IMR-90 (cell line): ENCODE data around the gene TPPP3. TPM values are rescaled to one million over a fixed set of nuclear protein-coding genes. Genes with fewer than 3 reads are reported as not detected.

Source experiments
- ATAC-seq: fragments of 200-7000 bp; cut with Tn5 transposase; 2 replicates; pipeline ENCODE4 v1.9.1; 2020; ENCODE audit warnings: low read depth, mild to moderate bottlenecking, moderate library complexity
- BruUV-seq: library from RNA; stranded (reverse); fragments of 400-500 nt; replicated peaks from 2 replicates; lab custom pipeline; 2021; lab: Mats Ljungman, UMichigan
- CTCF ChIA-PET: fragments of 300-600 bp; formaldehyde crosslinking; extraction: SDS; loops from one replicate; lab custom pipeline; 2021; ENCODE audit warnings: antibody characterized with exemption; lab: Yijun Ruan, JAX
- POLR2A ChIA-PET: fragments of 300-600 bp; sonication (Branson Sonifier 250); formaldehyde crosslinking; loops from one replicate; lab custom pipeline; 2022; ENCODE audit warnings: antibody characterized with exemption; ENCODE audit not compliant: unreplicated experiment; lab: Charles Lee
- DNase-seq: peaks from one replicate; pipeline ENCODE4 v3.0.0; 2013
- H2AFZ ChIP-seq: replicated peaks from 2 replicates; pipeline ENCODE3; 2013; ENCODE audit warnings: low read length, mild to moderate bottlenecking; ENCODE audit not compliant: poor library complexity
- H2AK5ac ChIP-seq: 2 replicates; pipeline ENCODE4 v1.6.1; 2013; ENCODE audit warnings: low read depth, low read length, inconsistent platforms
- H2AK9ac ChIP-seq: replicated peaks from 2 replicates; pipeline ENCODE3; 2013; ENCODE audit warnings: mild to moderate bottlenecking, low read depth, low read length, moderate library complexity; ENCODE audit not compliant: poor library complexity
- H2BK120ac ChIP-seq: 2 replicates; pipeline ENCODE4 v1.6.1; 2013; ENCODE audit warnings: low read depth, low read length, inconsistent platforms
- H2BK15ac ChIP-seq: 3 replicates; pipeline ENCODE4 v1.6.1; 2013; ENCODE audit warnings: low read depth, low read length, inconsistent platforms
- H2BK20ac ChIP-seq: 2 replicates; pipeline ENCODE4 v1.6.1; 2013; ENCODE audit warnings: low read depth, mild to moderate bottlenecking, inconsistent platforms, low read length, moderate library complexity
- H2BK5ac ChIP-seq: 2 replicates; pipeline ENCODE4 v1.6.1; 2013; ENCODE audit warnings: mild to moderate bottlenecking, low read depth, low read length, inconsistent platforms; ENCODE audit not compliant: poor library complexity, severe bottlenecking
- H3K14ac ChIP-seq: replicated peaks from 2 replicates; pipeline ENCODE4 v1.6.1; 2013; ENCODE audit warnings: low read depth, low read length, inconsistent platforms
- H3K18ac ChIP-seq: 2 replicates; pipeline ENCODE4 v1.6.1; 2013; ENCODE audit warnings: low read depth, low read length, control low read depth
- H3K23ac ChIP-seq: 2 replicates; pipeline ENCODE4 v1.6.1; 2013; ENCODE audit warnings: low read depth, low read length, inconsistent platforms
- H3K27ac ChIP-seq: 2 replicates; pipeline ENCODE4 v1.5.1; 2013; ENCODE audit warnings: mild to moderate bottlenecking, control low read depth, low read length; ENCODE audit not compliant: insufficient read depth
- H3K27me3 ChIP-seq: 2 replicates; pipeline ENCODE4 v1.6.1; 2013; ENCODE audit warnings: low read length; ENCODE audit not compliant: control insufficient read depth, insufficient read depth
- H3K36me3 ChIP-seq: 2 replicates; pipeline ENCODE4 v1.6.1; 2013; ENCODE audit warnings: low read length, mixed read lengths; ENCODE audit not compliant: control insufficient read depth, insufficient read depth
- H3K4ac ChIP-seq: 2 replicates; pipeline ENCODE4 v1.6.1; 2013; ENCODE audit warnings: low read depth, low read length, inconsistent platforms
- H3K4me1 ChIP-seq: 2 replicates; pipeline ENCODE4 v1.6.1; 2013; ENCODE audit warnings: low read length, mixed read lengths; ENCODE audit not compliant: control insufficient read depth, insufficient read depth
- H3K4me2 ChIP-seq: 2 replicates; pipeline ENCODE4 v1.6.1; 2013; ENCODE audit warnings: low read depth, mild to moderate bottlenecking, control low read depth, low read length, moderate library complexity
- H3K4me3 ChIP-seq: 2 replicates; pipeline ENCODE4 v1.5.1; 2013; ENCODE audit warnings: low read depth, mild to moderate bottlenecking, control low read depth, low read length, moderate library complexity; ENCODE audit not compliant: insufficient read depth
- H3K56ac ChIP-seq: 2 replicates; pipeline ENCODE4 v1.6.1; 2013; ENCODE audit warnings: low read length, inconsistent platforms; ENCODE audit not compliant: insufficient read depth; ENCODE audit errors: extremely low read depth
- H3K79me1 ChIP-seq, 2 experiments: 2 replicates each; pipeline ENCODE4 v1.6.1; 2013; ENCODE audit warnings: low read length in 2 of 2, inconsistent platforms in 1 of 2, low read depth in 1 of 2
- H3K9ac ChIP-seq: 2 replicates; pipeline ENCODE4 v1.6.1; 2013; ENCODE audit warnings: low read depth, low read length, control low read depth
- H3K9me1 ChIP-seq: 2 replicates; pipeline ENCODE4 v1.6.1; 2013; ENCODE audit warnings: low read length, inconsistent platforms; ENCODE audit not compliant: insufficient read depth
- H3K9me3 ChIP-seq: 2 replicates; pipeline ENCODE4 v1.6.1; 2013; ENCODE audit warnings: low read length; ENCODE audit not compliant: control insufficient read depth, insufficient read depth
- H4K20me1 ChIP-seq: 2 replicates; pipeline ENCODE4 v1.6.1; 2013; ENCODE audit warnings: low read length, inconsistent platforms; ENCODE audit not compliant: insufficient read depth
- H4K5ac ChIP-seq: 2 replicates; pipeline ENCODE4 v1.6.1; 2013; ENCODE audit warnings: mild to moderate bottlenecking, low read depth, low read length, control low read depth
- H4K8ac ChIP-seq, 2 experiments: 2 replicates each; pipeline ENCODE4 v1.6.1; 2013; ENCODE audit warnings: low read depth in 2 of 2, low read length in 2 of 2, control low read depth in 1 of 2, inconsistent platforms in 1 of 2
- H4K91ac ChIP-seq: 2 replicates; pipeline ENCODE4 v1.6.1; 2013; ENCODE audit warnings: low read depth, low read length, inconsistent platforms; ENCODE audit not compliant: insufficient read depth
- BHLHE40 ChIP-seq: fragments of 150-350 bp; IDR thresholded peaks from 2 replicates; pipeline ENCODE4 v1.6.1; 2016; ENCODE audit warnings: mild to moderate bottlenecking, low read depth, low read length
- CEBPB ChIP-seq: IDR thresholded peaks from 2 replicates; pipeline ENCODE4 v1.6.1; 2012; ENCODE audit warnings: low read depth, low read length, improper control_type of control experiment
- CHD1 ChIP-seq: IDR thresholded peaks from 2 replicates; pipeline ENCODE4 v1.6.1; 2012; ENCODE audit warnings: low read depth, low read length, improper control_type of control experiment
- FOS ChIP-seq: fragments of 150-350 bp; IDR thresholded peaks from 2 replicates; pipeline ENCODE4 v1.6.1; 2016; ENCODE audit warnings: low read depth, low read length
- MAFK ChIP-seq: IDR thresholded peaks from 2 replicates; pipeline ENCODE4 v1.6.1; 2012; ENCODE audit warnings: low read depth, low read length, improper control_type of control experiment
- MAZ ChIP-seq: IDR thresholded peaks from 2 replicates; pipeline ENCODE4 v1.6.1; 2012; ENCODE audit warnings: low read depth, mild to moderate bottlenecking, low read length, improper control_type of control experiment, moderate library complexity, borderline replicate concordance
- MXI1 ChIP-seq: IDR thresholded peaks from 2 replicates; pipeline ENCODE4 v1.6.1; 2012; ENCODE audit warnings: low read depth, mild to moderate bottlenecking, low read length, moderate library complexity, borderline replicate concordance
- NFE2L2 ChIP-seq: fragments of 150-350 bp; IDR thresholded peaks from 2 replicates; pipeline ENCODE4 v1.6.1; 2016; ENCODE audit warnings: low read depth, mild to moderate bottlenecking, low read length
- POLR2A ChIP-seq: IDR thresholded peaks from 2 replicates; pipeline ENCODE4 v1.6.1; 2012; ENCODE audit warnings: mild to moderate bottlenecking, low read depth, low read length
- RAD21 ChIP-seq: IDR thresholded peaks from 2 replicates; pipeline ENCODE4 v1.6.1; 2012; ENCODE audit warnings: low read length, improper control_type of control experiment
- RCOR1 ChIP-seq: IDR thresholded peaks from 2 replicates; pipeline ENCODE4 v1.6.1; 2012; ENCODE audit warnings: mild to moderate bottlenecking, low read length, improper control_type of control experiment; ENCODE audit not compliant: insufficient replicate concordance
- RFX5 ChIP-seq: IDR thresholded peaks from 2 replicates; pipeline ENCODE4 v1.8.0; 2012; ENCODE audit warnings: low read depth, mild to moderate bottlenecking, low read length, moderate library complexity
- SMC3 ChIP-seq: fragments of 150-350 bp; IDR thresholded peaks from 2 replicates; pipeline ENCODE4 v1.6.1; 2016; ENCODE audit warnings: low read depth, mild to moderate bottlenecking, antibody characterized with exemption, low read length, moderate library complexity
- WGBS, 2 experiments: methylation state at CpG; one replicate each; pipeline versions ENCODE4 v1.1.5 to v1.1.7; 2013; ENCODE audit warnings: missing lambda C conversion rate in 2 of 2; ENCODE audit not compliant: insufficient read length in 1 of 2; ENCODE audit errors: extremely low coverage in 2 of 2; 5-methylcytosine and 5-hydroxymethylcytosine counted together
- dilution Hi-C: fragments of 300-500 bp; cut with HindIII; formaldehyde crosslinking; loops from one replicate; pipeline ENCODE4 v1.14.3; 2018; ENCODE audit warnings: low sequenced_read_pairs; ENCODE audit not compliant: unreplicated experiment
- in situ Hi-C: fragments of 300-500 bp; cut with MboI; formaldehyde crosslinking; loops from 3 replicates; pipeline ENCODE4 v1.14.3; 2019; ENCODE audit warnings: low sequenced_read_pairs, inconsistent platforms, mixed read lengths
- intact Hi-C: fragments of 100-400 bp; cut with micrococcal nuclease; formaldehyde crosslinking; loops from 2 replicates; pipeline ENCODE4 v1.10.0; 2022
- polyA plus RNA-seq, 3 experiments: library from polyadenylated mRNA; depleted of rRNA; stranded (reverse); fragments of >200 nt; gene quantifications; 2 replicates each; pipeline ENCODE4 v1.2.3, GENCODE V29; 2012; ENCODE audit warnings: low replicate concordance in 1 of 3
- total RNA-seq: library from RNA; depleted of rRNA; stranded (reverse); fragments of >200 nt; gene quantifications from 2 replicates; pipeline ENCODE4 v1.2.3, GENCODE V29; 2012
- TF ChIP-seq, protein P1 (sequence below): fragments of 150-350 bp; IDR thresholded peaks from 2 replicates; pipeline ENCODE4 v1.6.1; 2016; ENCODE audit warnings: low read depth, mild to moderate bottlenecking, low read length, moderate library complexity, borderline replicate concordance
- TF ChIP-seq, protein P2 (sequence below): fragments of 150-350 bp; IDR thresholded peaks from 2 replicates; pipeline ENCODE4 v1.6.1; 2017; ENCODE audit warnings: mild to moderate bottlenecking, antibody characterized with exemption, low read length, low read depth
- TF ChIP-seq, protein P3 (sequence below): conservative IDR thresholded peaks from 2 replicates; pipeline ENCODE4 v1.5.1; 2012; ENCODE audit warnings: mild to moderate bottlenecking, low read depth, low read length, improper control_type of control experiment

The TPPP3 gene
- total and polyA plus RNA-seq, 2 of the 4 experiments (the other 2 are of a cell fraction), result 0.54 to 2.4 TPM

DNA sequence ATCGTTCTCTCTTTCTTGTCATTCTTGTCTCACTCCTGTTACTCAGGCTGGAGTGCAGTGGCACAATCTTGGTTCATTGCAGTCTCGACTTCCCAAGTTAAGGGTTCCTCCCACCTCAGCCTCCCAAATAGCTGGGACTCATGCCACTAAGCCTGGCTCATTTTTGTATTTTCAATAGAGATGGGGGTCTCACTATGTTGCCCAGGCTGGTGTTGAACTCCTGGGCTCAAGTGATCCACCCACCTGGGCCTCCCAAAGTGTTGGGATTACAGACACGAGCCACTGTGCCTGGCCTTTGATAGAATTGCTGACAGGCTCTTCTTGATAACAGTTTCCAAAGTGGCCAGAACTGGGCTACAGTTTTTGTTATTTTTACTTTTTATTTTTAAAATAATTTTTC is 32.3 kb downstream of the TPPP3 start:
- Histone ChIP-seq H3K4me2 (no peak overlapping the region), H3K79me1 (no peaks in the 10 kb centered on the region), H4K91ac (no peak overlapping the region), H4K20me1 (no peaks in the 10 kb centered on the region), H3K4me1 (no peaks in the 10 kb centered on the region), H2BK120ac (no peak overlapping the region), H3K14ac (no peak overlapping the region), H3K18ac (no peak overlapping the region), H3K9ac (no peak overlapping the region), H3K27me3 (peaks cover 42% of the 10 kb centered on the region), H2AK5ac (no peak overlapping the region), H2BK5ac (no peak overlapping the region), H4K5ac (no peak overlapping the region), H2BK20ac (no peak overlapping the region), H3K27ac (no peak overlapping the region), H3K4ac (no peak overlapping the region), H2AK9ac (no peak overlapping the region), H2BK15ac (no peak overlapping the region), H3K23ac (no peak overlapping the region), H3K9me3 (no peaks in the 10 kb centered on the region), H3K4me3 (no peak overlapping the region), H3K36me3 (no peaks in the 10 kb centered on the region), H2AFZ (no peak overlapping the region), H4K8ac (no peak overlapping the region), H3K9me1 (no peaks in the 10 kb centered on the region), H3K56ac (no peak overlapping the region)
- intact Hi-C loops (no loop called here), dilution Hi-C loops (no loop called here), in situ Hi-C loops (no loop called here)
- no CpG with 5 or more reads among the region's 3 CpGs for WGBS, 2 experiments
- no peak for ATAC-seq
- TF ChIP-seq, protein P1, sequence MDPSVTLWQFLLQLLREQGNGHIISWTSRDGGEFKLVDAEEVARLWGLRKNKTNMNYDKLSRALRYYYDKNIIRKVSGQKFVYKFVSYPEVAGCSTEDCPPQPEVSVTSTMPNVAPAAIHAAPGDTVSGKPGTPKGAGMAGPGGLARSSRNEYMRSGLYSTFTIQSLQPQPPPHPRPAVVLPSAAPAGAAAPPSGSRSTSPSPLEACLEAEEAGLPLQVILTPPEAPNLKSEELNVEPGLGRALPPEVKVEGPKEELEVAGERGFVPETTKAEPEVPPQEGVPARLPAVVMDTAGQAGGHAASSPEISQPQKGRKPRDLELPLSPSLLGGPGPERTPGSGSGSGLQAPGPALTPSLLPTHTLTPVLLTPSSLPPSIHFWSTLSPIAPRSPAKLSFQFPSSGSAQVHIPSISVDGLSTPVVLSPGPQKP, result no peak
- TF ChIP-seq CHD1 (no peak), BHLHE40 (no peak), SMC3 (no peak), MXI1 (no peak), POLR2A (no peak), RCOR1 (no peak), MAFK (no peak), RFX5 (no peak), RAD21 (no peak), CEBPB (no peak), FOS (no peak), MAZ (no peak), NFE2L2 (no peak)
- TF ChIP-seq, protein P2, sequence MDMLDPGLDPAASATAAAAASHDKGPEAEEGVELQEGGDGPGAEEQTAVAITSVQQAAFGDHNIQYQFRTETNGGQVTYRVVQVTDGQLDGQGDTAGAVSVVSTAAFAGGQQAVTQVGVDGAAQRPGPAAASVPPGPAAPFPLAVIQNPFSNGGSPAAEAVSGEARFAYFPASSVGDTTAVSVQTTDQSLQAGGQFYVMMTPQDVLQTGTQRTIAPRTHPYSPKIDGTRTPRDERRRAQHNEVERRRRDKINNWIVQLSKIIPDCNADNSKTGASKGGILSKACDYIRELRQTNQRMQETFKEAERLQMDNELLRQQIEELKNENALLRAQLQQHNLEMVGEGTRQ, result no peak
- TF ChIP-seq, protein P3, sequence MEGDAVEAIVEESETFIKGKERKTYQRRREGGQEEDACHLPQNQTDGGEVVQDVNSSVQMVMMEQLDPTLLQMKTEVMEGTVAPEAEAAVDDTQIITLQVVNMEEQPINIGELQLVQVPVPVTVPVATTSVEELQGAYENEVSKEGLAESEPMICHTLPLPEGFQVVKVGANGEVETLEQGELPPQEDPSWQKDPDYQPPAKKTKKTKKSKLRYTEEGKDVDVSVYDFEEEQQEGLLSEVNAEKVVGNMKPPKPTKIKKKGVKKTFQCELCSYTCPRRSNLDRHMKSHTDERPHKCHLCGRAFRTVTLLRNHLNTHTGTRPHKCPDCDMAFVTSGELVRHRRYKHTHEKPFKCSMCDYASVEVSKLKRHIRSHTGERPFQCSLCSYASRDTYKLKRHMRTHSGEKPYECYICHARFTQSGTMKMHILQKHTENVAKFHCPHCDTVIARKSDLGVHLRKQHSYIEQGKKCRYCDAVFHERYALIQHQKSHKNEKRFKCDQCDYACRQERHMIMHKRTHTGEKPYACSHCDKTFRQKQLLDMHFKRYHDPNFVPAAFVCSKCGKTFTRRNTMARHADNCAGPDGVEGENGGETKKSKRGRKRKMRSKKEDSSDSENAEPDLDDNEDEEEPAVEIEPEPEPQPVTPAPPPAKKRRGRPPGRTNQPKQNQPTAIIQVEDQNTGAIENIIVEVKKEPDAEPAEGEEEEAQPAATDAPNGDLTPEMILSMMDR, result no peak
- POLR2A ChIA-PET, result no interaction called here
- CTCF ChIA-PET, result no interaction called here
- no peak for DNase-seq
- no TSS peak for BruUV-seq
